Adrenal gland (tissue), 5 donors: Measurements from ENCODE around the gene SNX32.
A peak's percentile ranks its signal among the peaks of the same experiment; 100 is the strongest.

Experiments
- POLR2A ChIP-seq, 2 donors: fragments of 450-650 bp; IDR thresholded peaks; one replicate each; pipeline ENCODE4 v1.6.1; 2017; ENCODE audit warnings: antibody characterized with exemption in 2 of 2, mild to moderate bottlenecking in 2 of 2, moderate library complexity in 1 of 2
- TF ChIP-seq, protein P1 (sequence below), 6 experiments: fragments of 450-650 bp in 4 of 6; fragments of 200-600 bp in 2 of 6; sonication (generic) in 1 of 6; IDR thresholded peaks; 1 replicate in 5 of 6; 2 replicates in 1 of 6; pipeline versions ENCODE4 v1.5.1 to v1.8.0; 2016 to 2021; ENCODE audit warnings: antibody characterized with exemption in 6 of 6, mild to moderate bottlenecking in 2 of 6, moderate library complexity in 1 of 6
- donor health status: DM: no; HTN: no; CAD: no.

- peak in 1 of 2 donors; percentile 8 for TF ChIP-seq POLR2A (IDR thresholded peaks at IDR 0.05)
- TF ChIP-seq, protein P1, sequence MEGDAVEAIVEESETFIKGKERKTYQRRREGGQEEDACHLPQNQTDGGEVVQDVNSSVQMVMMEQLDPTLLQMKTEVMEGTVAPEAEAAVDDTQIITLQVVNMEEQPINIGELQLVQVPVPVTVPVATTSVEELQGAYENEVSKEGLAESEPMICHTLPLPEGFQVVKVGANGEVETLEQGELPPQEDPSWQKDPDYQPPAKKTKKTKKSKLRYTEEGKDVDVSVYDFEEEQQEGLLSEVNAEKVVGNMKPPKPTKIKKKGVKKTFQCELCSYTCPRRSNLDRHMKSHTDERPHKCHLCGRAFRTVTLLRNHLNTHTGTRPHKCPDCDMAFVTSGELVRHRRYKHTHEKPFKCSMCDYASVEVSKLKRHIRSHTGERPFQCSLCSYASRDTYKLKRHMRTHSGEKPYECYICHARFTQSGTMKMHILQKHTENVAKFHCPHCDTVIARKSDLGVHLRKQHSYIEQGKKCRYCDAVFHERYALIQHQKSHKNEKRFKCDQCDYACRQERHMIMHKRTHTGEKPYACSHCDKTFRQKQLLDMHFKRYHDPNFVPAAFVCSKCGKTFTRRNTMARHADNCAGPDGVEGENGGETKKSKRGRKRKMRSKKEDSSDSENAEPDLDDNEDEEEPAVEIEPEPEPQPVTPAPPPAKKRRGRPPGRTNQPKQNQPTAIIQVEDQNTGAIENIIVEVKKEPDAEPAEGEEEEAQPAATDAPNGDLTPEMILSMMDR (IDR thresholded peaks at IDR 0.05), result peak; percentile 79 to 100 (median 94)
Measured at GRCh38 chr11:65817835-65818680, 15.7 kb upstream of the SNX32 start.
